Measurements from ENCODE around the gene SLC46A1. TPM values are rescaled to one million over a fixed set of nuclear protein-coding genes. Genes with fewer than 3 reads are reported as not detected.

The SLC46A1 gene
- total and polyA plus RNA-seq, 2 of the 13 experiments (the other 11 are each of a cell fraction or from before 2014, with no cell fraction given), result 19.6 to 22.6 TPM

DNA sequence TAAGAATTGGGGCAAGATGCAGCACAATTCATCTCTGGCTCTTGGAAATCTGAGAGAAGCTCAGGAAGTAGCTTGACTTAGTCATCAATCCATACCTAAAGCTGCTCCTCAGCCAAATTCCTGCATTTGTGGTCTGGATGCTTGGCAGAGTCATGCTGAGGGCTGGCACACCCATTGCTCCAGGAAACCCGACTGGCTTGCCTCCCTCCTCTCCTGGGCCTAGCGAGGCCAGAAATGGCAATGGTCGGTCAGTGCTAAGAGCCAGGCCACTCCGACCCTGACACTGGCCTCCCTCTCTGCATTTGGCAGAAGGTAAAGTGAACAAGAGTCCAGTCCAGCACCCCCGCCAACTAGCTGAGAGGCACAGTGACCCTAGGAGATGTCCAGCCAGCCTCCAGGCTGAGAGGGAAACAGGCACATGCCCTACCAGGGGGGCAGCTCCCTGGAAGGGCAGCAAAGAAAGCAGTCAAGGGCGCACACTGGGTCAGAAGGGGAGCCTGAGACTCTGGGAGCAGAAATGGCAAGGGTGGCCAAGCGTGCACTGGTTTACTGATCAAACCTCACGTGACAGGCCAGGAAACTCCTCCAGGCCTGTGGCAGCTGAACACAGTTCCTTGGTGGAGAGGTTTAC is 58.6 kb downstream of the SLC46A1 start (continued):
- TF ChIP-seq CHCHD3 (CRISPR knock-in tag; IDR thresholded peaks at IDR 0.05) (no peak), TRIM24 (CRISPR knock-in tag; IDR thresholded peaks at IDR 0.05) (no peak), ZFP36L1 (CRISPR knock-in tag; IDR thresholded peaks at IDR 0.05) (0 out of 2 replicates have a peak, but pooled peaks have one; percentile 23), ZNF761 (CRISPR knock-in tag; conservative IDR thresholded peaks at IDR 0.05) (no peak), ZSCAN21 (CRISPR knock-in tag; IDR thresholded peaks at IDR 0.05; ENCODE audit: borderline replicate concordance) (0 out of 2 replicates have a peak, but pooled peaks have one; percentile 52), THAP9 (CRISPR knock-in tag; IDR thresholded peaks at IDR 0.05; ENCODE audit: borderline replicate concordance) (peak; percentile 16; the same call in 1 of the 2 replicates), ZNF574 (CRISPR knock-in tag; IDR thresholded peaks at IDR 0.05) (no peak), POLR2G (IDR thresholded peaks at IDR 0.05; ENCODE audit: low read depth, low read length) (peak; percentile 21; the same call in 1 of the 2 replicates), NFATC3 (CRISPR knock-in tag; IDR thresholded peaks at IDR 0.05) (no peak), RARG (CRISPR knock-in tag; IDR thresholded peaks at IDR 0.05; ENCODE audit: low read depth) (no peak), RNF219 (CRISPR knock-in tag; IDR thresholded peaks at IDR 0.05) (0 out of 2 replicates have a peak, but pooled peaks have one; percentile 36), ZNF556 (CRISPR knock-in tag; IDR thresholded peaks at IDR 0.05; ENCODE audit: borderline replicate concordance) (0 out of 2 replicates have a peak, but pooled peaks have one; percentile 21), ZNF766 (CRISPR knock-in tag; IDR thresholded peaks at IDR 0.05; ENCODE audit: borderline replicate concordance) (no peak), RCOR2 (CRISPR knock-in tag; IDR thresholded peaks at IDR 0.05) (no peak), KMT2A (CRISPR knock-in tag; IDR thresholded peaks at IDR 0.05) (no peak), ZNF329 (CRISPR knock-in tag; IDR thresholded peaks at IDR 0.05; ENCODE audit: low read depth) (no peak)
